Upper lobe of left lung (tissue), 4 donors: ENCODE results near the gene CD1D.

Experiments used
- CTCF ChIP-seq, 6 experiments: fragments of 450-650 bp in 4 of 6; fragments of 200-600 bp in 2 of 6; sonication (generic) in 2 of 6; IDR thresholded peaks; one replicate each; pipeline ENCODE4 v1.5.1; 2016 to 2019; ENCODE audit warnings: antibody characterized with exemption in 6 of 6
- POLR2A ChIP-seq, 4 donors: fragments of 450-650 bp; IDR thresholded peaks; one replicate each; pipeline ENCODE4 v1.5.1; 2016 to 2017; ENCODE audit warnings: antibody characterized with exemption in 4 of 4, mild to moderate bottlenecking in 2 of 4

- TF ChIP-seq CTCF (IDR thresholded peaks at IDR 0.05) (no peak), POLR2A (IDR thresholded peaks at IDR 0.05) (no peak)
Measured at GRCh38 chr1:158191299-158191698, 10.6 kb downstream of the CD1D start.
